MM.1S (cell line): ENCODE measurements around the gene FRMD1.

ENCODE experiments used
- DNase-seq: peaks from one replicate; pipeline ENCODE4 v3.0.0-alpha.2; 2015
- H2AFZ ChIP-seq: fragments of 300-600 bp; sonication (generic); 2 replicates; pipeline ENCODE4 v1.6.0; 2016; ENCODE audit warnings: antibody characterized with exemption, low read length
- H3F3A ChIP-seq: fragments of 300-600 bp; sonication (generic); 2 replicates; pipeline ENCODE4 v1.6.1; 2016; ENCODE audit warnings: mild to moderate bottlenecking, antibody characterized with exemption, low read length, moderate library complexity, mixed read lengths; ENCODE audit not compliant: insufficient read depth
- H3K27ac ChIP-seq: fragments of 300-600 bp; sonication (generic); 2 replicates; pipeline ENCODE4 v1.5.1; 2016; ENCODE audit warnings: mild to moderate bottlenecking, low read length
- H3K27me3 ChIP-seq: fragments of 300-600 bp; sonication (generic); replicated peaks from 2 replicates; pipeline ENCODE4 v1.6.0; 2016; ENCODE audit warnings: low read length; ENCODE audit not compliant: insufficient read depth
- H3K36me3 ChIP-seq: fragments of 300-600 bp; sonication (generic); replicated peaks from 2 replicates; pipeline ENCODE4 v1.6.1; 2016; ENCODE audit warnings: mild to moderate bottlenecking, low read length, mixed read lengths; ENCODE audit not compliant: insufficient read depth
- H3K4me1 ChIP-seq: fragments of 300-600 bp; sonication (generic); 2 replicates; pipeline ENCODE4 v1.6.1; 2016; ENCODE audit warnings: low read length, mixed read lengths
- H3K4me2 ChIP-seq: fragments of 300-600 bp; sonication (generic); 2 replicates; pipeline ENCODE4 v1.6.0; 2016; ENCODE audit warnings: low read depth, low read length
- H3K4me3 ChIP-seq: fragments of 300-600 bp; sonication (generic); 2 replicates; pipeline ENCODE4 v1.5.1; 2016; ENCODE audit warnings: low read length, mixed read lengths
- H3K79me2 ChIP-seq: fragments of 300-600 bp; sonication (generic); 2 replicates; pipeline ENCODE4 v1.6.1; 2016; ENCODE audit warnings: mixed run types, low read length, mixed read lengths
- H3K9ac ChIP-seq: fragments of 300-600 bp; sonication (generic); 2 replicates; pipeline ENCODE4 v1.6.1; 2016; ENCODE audit warnings: low read length, mixed read lengths
- H3K9me2 ChIP-seq: fragments of 300-600 bp; sonication (generic); replicated peaks from 2 replicates; pipeline ENCODE4 v1.6.1; 2016; ENCODE audit warnings: mild to moderate bottlenecking, low read length, mixed read lengths; ENCODE audit not compliant: insufficient read depth
- H3K9me3 ChIP-seq: fragments of 300-600 bp; sonication (generic); replicated peaks from 2 replicates; pipeline ENCODE4 v1.6.1; 2016; ENCODE audit warnings: mild to moderate bottlenecking, low read length, mixed read lengths; ENCODE audit not compliant: insufficient read depth
- H4K20me1 ChIP-seq: fragments of 300-600 bp; sonication (generic); 2 replicates; pipeline ENCODE4 v1.6.1; 2016; ENCODE audit warnings: mild to moderate bottlenecking, low read length, moderate library complexity, mixed read lengths; ENCODE audit not compliant: insufficient read depth
- CTCF ChIP-seq: fragments of 300-600 bp; sonication (generic); IDR thresholded peaks from 2 replicates; pipeline ENCODE4 v1.5.1; 2016; ENCODE audit warnings: antibody characterized with exemption, low read length, mixed read lengths
- EZH2 ChIP-seq: fragments of 300-600 bp; sonication (generic); optimal IDR thresholded peaks from 2 replicates; pipeline ENCODE3; 2017; ENCODE audit warnings: low read depth, mild to moderate bottlenecking, antibody characterized with exemption, low read length, mixed read lengths
- EZH2phosphoT487 ChIP-seq: fragments of 300-600 bp; sonication (generic); IDR thresholded peaks from 2 replicates; pipeline ENCODE4 v1.6.1; 2018; ENCODE audit warnings: antibody characterized with exemption, low read length

The FRMD1 gene

GRCh38 chr6:168122011-168122410 is 43.0 kb upstream of the FRMD1 start:
- no peak overlapping the region for H3K9ac ChIP-seq
- no peaks in the 10 kb centered on the region for H3F3A ChIP-seq
- no peak overlapping the region for H2AFZ ChIP-seq
- H3K9me3 ChIP-seq: no peaks in the 10 kb centered on the region
- no peaks in the 10 kb centered on the region for H3K4me1 ChIP-seq
- H3K27me3 ChIP-seq: peaks cover 4% of the 10 kb centered on the region
- no peak overlapping the region for H3K4me2 ChIP-seq
- H3K9me2 ChIP-seq: no peaks in the 10 kb centered on the region
- no peak for TF ChIP-seq EZH2phosphoT487
- TF ChIP-seq EZH2: no peak
- TF ChIP-seq CTCF: no peak
- H4K20me1 ChIP-seq: no peaks in the 10 kb centered on the region
- no peak overlapping the region for H3K4me3 ChIP-seq
- no peaks in the 10 kb centered on the region for H3K79me2 ChIP-seq
- H3K36me3 ChIP-seq: no peaks in the 10 kb centered on the region
- no peak overlapping the region for H3K27ac ChIP-seq
- DNase-seq: no peak

GRCh38 chr6:168121303-168121665 is 42.3 kb upstream of the FRMD1 start:
- H2AFZ ChIP-seq: no peak overlapping the region

GRCh38 chr6:168120390-168121302 is 41.6 kb upstream of the FRMD1 start:
- Histone ChIP-seq H3K9me2 (no peaks in the 10 kb centered on the region), H4K20me1 (no peaks in the 10 kb centered on the region), H3K36me3 (no peaks in the 10 kb centered on the region), H3F3A (no peaks in the 10 kb centered on the region), H3K4me2 (no peak overlapping the region), H2AFZ (no peak overlapping the region), H3K79me2 (no peaks in the 10 kb centered on the region), H3K4me3 (no peak overlapping the region), H3K4me1 (no peaks in the 10 kb centered on the region), H3K27me3 (peaks cover 4% of the 10 kb centered on the region), H3K9ac (no peak overlapping the region), H3K9me3 (no peaks in the 10 kb centered on the region), H3K27ac (no peak overlapping the region)
- DNase-seq: no peak
- TF ChIP-seq EZH2 (no peak), CTCF (no peak)

More at GRCh38 chr6:168121303-168121665, 42.3 kb upstream of the FRMD1 start:
- Histone ChIP-seq H3K79me2 (no peaks in the 10 kb centered on the region), H3K4me1 (no peaks in the 10 kb centered on the region), H3K36me3 (no peaks in the 10 kb centered on the region), H3F3A (no peaks in the 10 kb centered on the region), H3K9ac (no peak overlapping the region), H3K9me3 (no peaks in the 10 kb centered on the region), H3K4me2 (no peak overlapping the region), H3K27me3 (peaks cover 4% of the 10 kb centered on the region), H3K9me2 (no peaks in the 10 kb centered on the region), H3K27ac (no peak overlapping the region), H4K20me1 (no peaks in the 10 kb centered on the region), H3K4me3 (no peak overlapping the region)
- no peak for DNase-seq
- TF ChIP-seq CTCF: no peak
- TF ChIP-seq EZH2: no peak
- no peak for TF ChIP-seq EZH2phosphoT487
